ENCODE results near the gene SLC26A11.
"Not testable (repeated sequence)": the region's sequence is repeated elsewhere in the genome, so short reads cannot be mapped to it uniquely, and the experiment has no call there.

The SLC26A11 gene

DNA sequence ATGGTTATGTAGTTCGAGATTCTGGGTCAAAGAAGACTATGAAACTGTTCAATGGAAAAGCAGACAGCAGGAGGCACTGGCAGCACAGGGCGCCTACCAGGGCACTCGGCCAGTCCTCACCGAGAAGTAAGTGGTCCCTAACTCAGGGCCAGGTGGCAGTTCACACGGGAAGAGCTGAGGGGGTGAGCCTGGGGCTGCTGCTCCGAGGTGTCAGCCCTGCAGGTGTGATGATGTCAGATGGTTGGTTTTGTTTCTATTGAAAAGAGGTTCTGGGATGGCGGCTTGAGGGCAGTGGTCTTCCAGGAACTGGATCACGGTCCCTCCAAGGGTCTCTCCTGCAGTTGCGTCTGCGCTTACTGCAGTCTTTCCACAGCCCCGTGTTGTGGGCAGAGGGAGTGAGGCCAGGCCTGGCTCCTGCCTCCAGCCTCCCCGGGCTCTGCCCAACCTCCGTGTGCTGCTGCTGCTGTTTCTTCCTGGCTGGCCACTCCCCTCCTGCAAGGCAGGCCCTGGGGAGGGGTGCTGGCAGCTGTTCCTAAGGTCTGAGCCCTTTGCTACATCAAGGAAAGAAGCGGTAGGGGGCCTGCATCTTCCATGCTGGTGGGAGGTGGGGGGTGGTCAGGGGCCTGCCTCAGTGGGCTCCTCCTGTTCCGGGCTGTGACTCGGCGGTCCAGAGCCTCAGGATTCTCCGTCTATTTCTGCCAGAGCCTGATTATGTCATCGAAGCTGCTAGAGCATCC lies 63.1 kb downstream of the SLC26A11 start:
- no peak for DNase-seq (ENCODE audit: low spot score)

GRCh38 chr17:80284631-80285030 lies 64.4 kb downstream of the SLC26A11 start:
- no peak for DNase-seq (ENCODE audit: low spot score)

DNA sequence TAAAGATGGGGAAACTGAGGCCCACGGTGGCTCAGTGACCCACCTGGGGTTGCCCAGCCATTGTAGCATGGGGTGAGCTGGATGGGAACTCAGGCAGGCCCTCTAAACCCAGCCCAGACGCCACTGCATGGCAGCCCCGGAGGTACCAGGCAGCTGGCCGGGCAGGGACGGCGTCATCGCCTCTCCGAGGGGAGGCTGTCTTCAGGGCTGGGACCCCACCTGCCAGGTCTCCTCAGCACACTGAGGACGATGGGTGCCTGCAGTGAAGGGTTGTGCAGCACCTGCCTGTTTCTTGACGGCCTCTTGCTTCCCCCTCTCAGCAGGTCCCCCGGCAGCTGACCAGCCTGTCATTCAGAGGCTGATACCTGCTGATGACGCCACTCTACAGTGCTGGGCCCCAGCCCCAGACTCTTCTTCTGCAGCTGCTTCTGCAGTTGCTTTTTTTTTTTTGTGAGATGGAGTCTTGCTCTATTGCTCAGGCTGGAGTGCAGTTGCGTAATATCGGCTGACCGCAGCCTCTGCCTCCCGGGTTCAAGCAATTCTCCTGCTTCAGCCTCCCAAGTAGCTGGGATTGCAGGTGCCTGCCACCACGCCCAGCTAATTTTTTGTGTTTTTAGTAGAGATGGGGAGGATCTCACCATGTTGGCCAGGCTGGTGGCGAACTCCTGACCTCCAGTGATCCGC lies 65.2 kb downstream of the SLC26A11 start:
- no peak for DNase-seq (ENCODE audit: low spot score)

DNA sequence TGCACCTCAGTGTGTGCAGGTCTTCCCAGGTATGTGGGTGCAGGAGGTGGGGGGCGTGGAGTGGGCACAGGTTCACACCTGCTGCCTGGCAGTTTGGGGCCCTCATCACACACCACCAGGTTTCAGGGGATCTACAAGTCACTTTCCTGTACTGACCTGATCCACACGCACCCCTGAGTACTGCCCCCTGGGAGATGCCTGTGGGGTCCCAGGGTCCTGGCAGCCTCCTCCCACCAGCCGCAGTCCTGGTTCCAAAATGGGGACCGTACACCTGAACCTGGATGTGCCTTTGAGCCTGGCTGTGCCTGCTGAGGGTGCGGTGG lies 66.4 kb downstream of the SLC26A11 start:
- no peak for DNase-seq (ENCODE audit: low spot score)

DNA sequence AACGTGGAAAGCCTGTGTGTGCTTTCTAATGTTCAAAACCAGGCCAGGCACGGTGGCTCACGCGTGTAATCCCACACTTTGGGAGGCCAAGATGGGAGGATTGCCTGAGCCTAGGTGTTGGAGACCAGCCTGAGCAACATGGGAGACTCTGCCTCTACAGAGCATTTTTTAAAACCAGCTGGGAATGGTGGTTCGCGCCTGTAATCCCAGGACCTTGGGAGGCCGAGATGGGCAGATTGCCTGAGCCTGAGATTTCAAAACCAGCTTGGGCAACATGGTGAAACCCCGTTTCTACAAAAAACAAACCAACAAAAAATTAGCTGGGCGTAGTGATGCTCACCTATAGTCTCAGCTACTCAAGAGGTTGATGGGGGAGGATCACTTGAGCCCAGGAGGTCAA lies 66.8 kb downstream of the SLC26A11 start:
- no peak for DNase-seq (ENCODE audit: low spot score)

GRCh38 chr17:80287806-80288567 lies 67.8 kb downstream of the SLC26A11 start:
- no peak for DNase-seq (ENCODE audit: low spot score)

DNA sequence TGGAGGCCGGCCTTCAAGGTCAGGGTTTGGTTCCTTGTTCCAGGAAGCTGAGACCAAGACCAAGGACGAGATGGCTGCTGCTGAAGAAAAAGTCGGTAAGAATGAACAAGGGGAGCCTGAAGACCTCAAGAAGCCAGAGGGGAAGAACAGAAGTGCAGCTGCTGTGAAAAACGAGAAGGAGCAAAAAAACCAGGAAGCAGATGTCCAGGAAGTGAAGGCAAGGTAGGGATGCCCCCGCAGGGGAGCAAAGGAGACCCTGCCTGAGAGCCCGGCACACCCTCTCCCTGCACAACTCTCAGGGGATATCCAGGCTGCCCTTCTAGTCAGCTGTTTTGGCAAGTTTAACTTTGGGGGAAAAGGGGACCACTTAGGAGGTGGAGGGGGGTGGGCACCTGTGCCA lies 69.4 kb downstream of the SLC26A11 start:
- DNase-seq (ENCODE audit: low spot score) = no peak

DNA sequence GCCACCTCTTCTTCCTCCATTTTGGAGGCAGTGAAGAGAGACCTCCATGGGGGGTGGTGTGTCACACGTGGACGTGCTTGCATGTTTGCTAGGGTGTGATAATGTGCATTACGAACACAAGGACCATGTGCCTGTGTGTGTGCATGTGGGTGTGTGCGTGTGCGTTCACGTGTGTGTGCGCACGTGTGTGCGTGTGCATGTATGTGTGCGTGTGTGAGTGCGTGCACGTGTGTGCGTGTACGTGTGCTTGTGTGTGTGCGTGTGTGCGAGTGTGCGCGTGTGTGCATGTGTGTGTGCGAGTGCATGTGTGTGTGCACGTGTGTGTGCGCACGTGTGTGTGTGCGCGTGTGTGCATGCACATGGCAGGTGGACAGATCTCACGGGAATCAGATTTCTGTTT lies 69.9 kb downstream of the SLC26A11 start:
- no peak for DNase-seq (ENCODE audit: low spot score)

DNA sequence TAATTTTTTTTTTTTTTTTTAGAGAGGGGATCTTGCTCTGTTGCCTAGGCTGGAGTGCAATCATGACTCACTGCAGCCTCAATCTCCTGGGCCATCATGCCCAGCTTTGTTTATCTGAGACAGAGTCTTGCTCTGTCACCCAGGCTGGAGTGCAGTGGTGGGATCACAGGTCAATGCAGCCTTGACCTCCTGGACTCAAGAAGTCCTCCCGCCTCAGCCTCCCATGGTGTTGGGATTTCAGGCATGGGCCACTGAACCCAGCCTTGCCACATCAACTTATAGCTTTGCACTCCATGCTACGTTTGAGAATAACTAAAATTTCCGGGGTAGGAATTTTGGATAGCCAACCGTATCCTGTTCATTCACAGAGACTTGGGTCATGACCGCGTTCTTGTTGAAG lies 71.0 kb downstream of the SLC26A11 start:
- DNase-seq (ENCODE audit: low spot score) = no peak

GRCh38 chr17:80291691-80292487 lies 71.7 kb downstream of the SLC26A11 start:
- DNase-seq (ENCODE audit: low spot score) = no peak

DNA sequence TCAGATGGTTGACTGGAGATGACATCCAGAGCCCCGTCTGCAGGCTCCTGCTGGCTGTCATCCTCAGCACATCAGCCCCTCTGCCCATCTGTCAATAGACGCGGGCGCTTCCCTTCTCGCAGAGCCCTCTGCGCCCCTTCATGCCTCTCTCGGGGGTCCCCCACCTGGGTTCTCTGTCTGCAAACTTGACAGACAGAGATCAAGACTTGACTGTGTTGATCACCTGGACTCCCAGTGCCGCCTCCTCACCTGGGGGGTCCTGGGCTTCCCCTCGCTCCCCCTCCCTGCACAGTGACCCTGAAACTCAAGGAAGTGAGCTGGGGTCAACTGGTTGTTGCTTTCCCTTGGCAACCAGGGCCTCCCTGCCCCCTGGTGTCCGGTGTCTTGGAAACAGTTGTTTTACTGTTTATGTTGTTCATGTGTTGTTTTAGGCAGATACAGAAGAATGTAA lies 72.3 kb downstream of the SLC26A11 start:
- no peak for DNase-seq (ENCODE audit: low spot score)

- no peak for DNase-seq (ENCODE audit: low spot score)
Observed at GRCh38 chr17:80294210-80294609, 74.0 kb downstream of the SLC26A11 start.

DNA sequence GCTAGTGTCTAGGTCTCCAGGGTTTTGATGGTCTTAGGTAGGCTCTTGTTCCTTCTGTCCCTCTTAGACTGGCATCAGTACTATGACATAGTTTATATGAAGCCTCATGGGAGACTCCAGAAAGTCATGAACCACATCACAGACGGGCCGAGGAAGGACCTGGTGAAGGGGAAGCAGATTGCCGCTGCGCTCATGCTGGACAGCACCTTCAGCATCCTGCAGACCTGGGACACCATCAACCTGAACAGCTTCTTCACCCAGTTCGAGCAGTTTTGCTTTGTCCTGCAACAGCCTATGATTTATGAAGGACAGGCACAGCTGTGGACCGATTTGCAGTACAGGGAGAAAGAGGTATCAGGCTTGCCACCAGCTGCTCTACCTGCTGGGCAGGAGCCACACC lies 74.4 kb downstream of the SLC26A11 start:
- DNase-seq (ENCODE audit: low spot score) = no peak

GRCh38 chr17:80295146-80295545 lies 74.9 kb downstream of the SLC26A11 start:
- no peak for DNase-seq (ENCODE audit: low spot score)

DNA sequence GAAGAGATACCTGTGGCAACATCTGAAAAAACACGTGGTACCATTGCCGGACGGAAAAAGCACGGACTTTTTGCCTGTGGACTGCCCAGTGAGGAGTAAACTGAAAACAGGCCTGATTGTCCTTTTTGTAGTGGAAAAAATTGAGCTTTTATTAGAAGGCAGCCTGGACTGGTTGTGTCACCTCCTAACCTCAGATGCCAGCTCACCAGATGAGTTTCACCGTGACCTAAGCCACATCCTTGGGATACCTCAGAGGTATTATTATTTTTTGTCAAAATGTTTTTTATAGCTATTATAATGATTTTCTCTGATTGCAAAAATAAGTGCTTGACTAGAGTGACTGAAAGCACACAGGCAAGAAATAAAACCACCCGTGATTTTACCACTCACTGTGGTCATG lies 75.3 kb downstream of the SLC26A11 start:
- DNase-seq (ENCODE audit: low spot score) = no peak

DNA sequence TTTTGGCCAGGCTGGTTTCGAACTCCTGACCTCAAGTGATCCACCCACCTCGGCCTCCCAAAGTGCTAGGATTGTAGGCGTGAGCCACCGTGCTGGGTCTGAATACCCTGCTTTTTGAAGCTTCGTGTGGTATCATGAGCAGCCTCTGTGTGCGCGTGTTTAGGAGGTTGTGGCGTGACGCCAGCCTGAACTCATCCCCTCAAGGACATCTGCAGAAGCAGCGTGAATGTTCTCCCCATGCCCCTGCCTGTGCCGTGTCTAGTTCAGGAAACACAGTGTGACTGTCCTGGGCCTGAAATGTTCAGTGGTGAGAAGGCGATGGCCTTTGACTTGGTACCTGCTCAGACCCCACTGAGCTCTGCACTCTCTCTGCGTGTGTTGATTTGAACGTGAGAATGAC lies 76.0 kb downstream of the SLC26A11 start:
- DNase-seq (ENCODE audit: low spot score) = no peak

- DNase-seq (ENCODE audit: low spot score) = no peak
Observed at GRCh38 chr17:80297996-80298560, 77.9 kb downstream of the SLC26A11 start.

- not testable (repeated sequence) for DNase-seq (ENCODE audit: low spot score)
Observed at GRCh38 chr17:80299350-80300100, 79.3 kb downstream of the SLC26A11 start.

DNA sequence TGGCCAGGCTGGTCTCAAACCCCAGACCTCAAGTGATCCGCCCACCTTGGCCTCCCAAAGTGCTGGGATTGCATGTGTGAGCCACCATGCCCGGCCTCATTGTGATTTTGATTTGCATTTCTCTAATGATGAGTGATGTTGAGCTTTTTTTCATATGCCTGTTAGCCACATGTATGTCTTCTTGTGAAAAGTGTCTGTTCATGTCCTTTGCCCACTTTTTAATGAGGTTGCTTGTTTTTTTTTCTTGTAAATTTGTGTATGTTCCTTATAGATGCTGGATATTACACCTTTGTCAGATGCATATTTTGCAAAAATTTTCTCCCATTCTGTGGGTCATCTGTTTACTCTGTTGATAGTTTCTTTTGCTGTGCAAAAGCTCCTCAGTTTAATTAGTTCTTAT lies 80.5 kb downstream of the SLC26A11 start:
- not testable (repeated sequence) for DNase-seq (ENCODE audit: low spot score)
